Neural cell (in vitro differentiated cells): ENCODE results near the gene ACTN4. TPM values are rescaled to one million over a fixed set of nuclear protein-coding genes. Genes with fewer than 3 reads are reported as not detected.

Source experiments
- H2AFZ ChIP-seq: fragments of 200-600, 300-800 bp; sonication (generic), shearing (Covaris generic); 2 replicates; pipeline ENCODE4 v1.6.0; 2014; ENCODE audit warnings: low read depth, mild to moderate bottlenecking, antibody characterized with exemption, low read length, moderate library complexity
- H3F3A ChIP-seq: fragments of 200-600 bp; shearing (Covaris generic); 2 replicates; pipeline ENCODE4 v1.6.1; 2016; ENCODE audit warnings: mild to moderate bottlenecking, moderate library complexity, mixed read lengths, antibody characterized with exemption, low read length; ENCODE audit not compliant: insufficient read depth, poor library complexity, severe bottlenecking
- H3K27ac ChIP-seq: fragments of 200-600, 300-800 bp; sonication (generic), shearing (Covaris generic); 2 replicates; pipeline ENCODE4 v1.5.1; 2014; ENCODE audit warnings: mild to moderate bottlenecking, low read length, moderate library complexity
- H3K27me3 ChIP-seq: fragments of 300-800, 200-600 bp; sonication (generic), shearing (Covaris generic); 2 replicates; pipeline ENCODE4 v1.6.0; 2014; ENCODE audit warnings: mild to moderate bottlenecking, low read depth, low read length, moderate library complexity; ENCODE audit not compliant: insufficient read depth
- H3K36me3 ChIP-seq: fragments of 300-800, 200-600 bp; sonication (generic), shearing (Covaris generic); 2 replicates; pipeline ENCODE4 v1.5.1; 2014; ENCODE audit warnings: mild to moderate bottlenecking, antibody characterized with exemption, low read length, moderate library complexity; ENCODE audit not compliant: insufficient read depth
- H3K4me2 ChIP-seq: fragments of 300-800, 200-600 bp; sonication (generic), shearing (Covaris generic); 2 replicates; pipeline ENCODE4 v1.6.0; 2014; ENCODE audit warnings: mild to moderate bottlenecking, low read length
- H3K4me3 ChIP-seq: fragments of 300-800, 200-600 bp; sonication (generic), shearing (Covaris generic); 2 replicates; pipeline ENCODE4 v1.5.1; 2014; ENCODE audit warnings: mild to moderate bottlenecking, low read length, moderate library complexity
- H3K79me2 ChIP-seq: fragments of 200-600 bp; shearing (Covaris generic); replicated peaks from 2 replicates; pipeline ENCODE4 v1.6.0; 2014; ENCODE audit warnings: mild to moderate bottlenecking, low read length, moderate library complexity; ENCODE audit not compliant: insufficient read depth
- H3K9ac ChIP-seq: fragments of 300-800, 200-600 bp; sonication (generic), shearing (Covaris generic); 2 replicates; pipeline ENCODE4 v1.6.1; 2016; ENCODE audit warnings: mild to moderate bottlenecking, low read length, mixed read lengths
- H3K9me2 ChIP-seq: fragments of 200-600 bp; shearing (Covaris generic); 2 replicates; pipeline ENCODE4 v1.6.1; 2016; ENCODE audit warnings: mild to moderate bottlenecking, low read length, mixed read lengths; ENCODE audit not compliant: insufficient read depth
- H3K9me3 ChIP-seq: fragments of 200-600, 300-800 bp; sonication (generic), shearing (Covaris generic); 2 replicates; pipeline ENCODE4 v1.6.1; 2016; ENCODE audit warnings: mild to moderate bottlenecking, mixed run types, low read length, moderate library complexity, mixed read lengths
- H4K20me1 ChIP-seq: fragments of 200-600 bp; shearing (Covaris generic); 2 replicates; pipeline ENCODE4 v1.6.1; 2016; ENCODE audit warnings: mild to moderate bottlenecking, mixed run types; ENCODE audit not compliant: insufficient read depth
- CTCF ChIP-seq: fragments of 450-650 bp; IDR thresholded peaks from 2 replicates; pipeline ENCODE4 v1.5.1; 2014; ENCODE audit warnings: antibody characterized with exemption, mild to moderate bottlenecking, moderate library complexity; ENCODE audit not compliant: poor library complexity, severe bottlenecking
- EP300 ChIP-seq: fragments of 450-650 bp; conservative IDR thresholded peaks from 2 replicates; pipeline ENCODE4 v1.6.1; 2014; ENCODE audit warnings: antibody characterized with exemption, mild to moderate bottlenecking, moderate library complexity; ENCODE audit not compliant: poor library complexity, severe bottlenecking
- EZH2 ChIP-seq: fragments of 200-600, 300-800 bp; shearing (Covaris generic), sonication (generic); IDR thresholded peaks from 2 replicates; pipeline ENCODE4 v1.6.1; 2014; ENCODE audit warnings: antibody characterized with exemption, low read length, borderline replicate concordance, mild to moderate bottlenecking; ENCODE audit not compliant: insufficient read depth, poor library complexity, severe bottlenecking
- MXI1 ChIP-seq: fragments of 450-650 bp; conservative IDR thresholded peaks from 2 replicates; pipeline ENCODE4 v1.6.1; 2014; ENCODE audit warnings: antibody characterized with exemption, mild to moderate bottlenecking; ENCODE audit not compliant: poor library complexity, severe bottlenecking
- POLR2AphosphoS5 ChIP-seq: IDR thresholded peaks from 2 replicates; pipeline ENCODE4 v1.6.1; 2012
- RAD21 ChIP-seq: fragments of 450-650 bp; conservative IDR thresholded peaks from 2 replicates; pipeline ENCODE4 v1.6.1; 2014; ENCODE audit warnings: antibody characterized with exemption, mild to moderate bottlenecking, moderate library complexity
- REST ChIP-seq: IDR thresholded peaks from 2 replicates; pipeline ENCODE4 v1.6.1; 2012; ENCODE audit warnings: borderline replicate concordance
- SMC3 ChIP-seq: fragments of 450-650 bp; conservative IDR thresholded peaks from 2 replicates; pipeline ENCODE4 v1.6.1; 2014; ENCODE audit warnings: antibody characterized with exemption, mild to moderate bottlenecking, moderate library complexity; ENCODE audit not compliant: poor library complexity
- TAF1 ChIP-seq: IDR thresholded peaks from 2 replicates; pipeline ENCODE4 v1.6.1; 2012; ENCODE audit warnings: low read depth
- polyA plus RNA-seq: library from polyadenylated mRNA; depleted of rRNA; stranded (reverse); fragments of >200 nt; gene quantifications from 2 replicates; pipeline ENCODE4 v1.2.3, GENCODE V29; 2014

Gene ACTN4
- polyA plus RNA-seq, 1 donor from 2014 or later = 54.0 TPM

DNA sequence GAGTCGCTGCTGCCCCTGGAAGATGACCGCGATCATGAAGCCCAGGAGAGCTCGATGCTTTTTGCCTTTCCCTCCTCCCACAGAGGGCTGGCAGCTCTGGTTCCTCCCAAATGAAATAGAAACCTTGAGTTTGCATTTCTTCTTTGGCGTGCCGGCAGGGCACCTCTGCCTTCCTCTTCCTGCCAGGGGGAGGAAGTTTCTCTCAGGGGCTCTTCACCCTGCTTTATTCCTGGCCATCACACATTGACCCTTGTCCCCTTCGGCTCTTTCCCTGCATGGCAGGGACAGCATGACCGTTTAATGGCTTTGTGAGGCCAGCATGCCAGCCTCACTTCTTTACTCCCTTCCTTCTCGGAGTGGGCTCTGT lies 47.9 kb downstream of the ACTN4 start:
- Histone ChIP-seq H4K20me1 (no peaks in the 10 kb centered on the region), H3K79me2 (no peaks in the 10 kb centered on the region)

More for the DNA sequence above, 47.9 kb downstream of the ACTN4 start:
- H3K9me3 ChIP-seq = no peaks in the 10 kb centered on the region
- H3K36me3 ChIP-seq = no peaks in the 10 kb centered on the region
- H3K9ac ChIP-seq = no peak overlapping the region
- TF ChIP-seq EZH2 (no peak), POLR2AphosphoS5 (no peak), RAD21 (no peak), CTCF (no peak), SMC3 (no peak), EP300 (no peak), REST (no peak), MXI1 (no peak), TAF1 (no peak)
- no peaks in the 10 kb centered on the region for H3K27me3 ChIP-seq
- no peak overlapping the region for H2AFZ ChIP-seq
- no peaks in the 10 kb centered on the region for H3F3A ChIP-seq
- H3K4me3 ChIP-seq = no peak overlapping the region
- no peaks in the 10 kb centered on the region for H3K9me2 ChIP-seq
- H3K4me2 ChIP-seq = no peak overlapping the region
- no peak overlapping the region for H3K27ac ChIP-seq
